Mucosa of gallbladder (tissue), 1 donor: ENCODE results near the gene SH3PXD2A. TPM values are rescaled to one million over a fixed set of nuclear protein-coding genes. Genes with fewer than 3 reads are reported as not detected.
"Not testable (repeated sequence)": the region's sequence is repeated elsewhere in the genome, so short reads cannot be mapped to it uniquely, and the experiment has no call there.

Experiments used
- DNase-seq: peaks from one replicate; pipeline ENCODE4 v3.0.0-alpha.2; 2020; ENCODE audit warnings: low spot score
- total RNA-seq: library from RNA; stranded (reverse); gene quantifications from one replicate; pipeline ENCODE4 v1.2.1, GENCODE V29; 2021
- donor health status: DM: no; HTN: no; CAD: no.

Gene SH3PXD2A
- total RNA-seq, 1 donor from 2014 or later, result 62.3 TPM

- DNase-seq, result no peak
Observed at GRCh38 chr10:103747193-103747865, 108.0 kb downstream of the SH3PXD2A start.

GRCh38 chr10:103746598-103746997 is 108.8 kb downstream of the SH3PXD2A start:
- DNase-seq, result no peak

GRCh38 chr10:103745341-103746247 is 109.8 kb downstream of the SH3PXD2A start:
- no peak for DNase-seq

- no peak for DNase-seq
Observed at GRCh38 chr10:103742824-103743223, 112.6 kb downstream of the SH3PXD2A start.

- DNase-seq, result no peak
Observed at GRCh38 chr10:103740611-103741010, 114.8 kb downstream of the SH3PXD2A start.

GRCh38 chr10:103739039-103739764 is 116.2 kb downstream of the SH3PXD2A start:
- peak; percentile 61 for DNase-seq

GRCh38 chr10:103737735-103738367 is 117.5 kb downstream of the SH3PXD2A start:
- no peak for DNase-seq

GRCh38 chr10:103736763-103737162 is 118.6 kb downstream of the SH3PXD2A start:
- DNase-seq, result no peak

- peak; percentile 82 for DNase-seq
Observed at GRCh38 chr10:103736044-103736443, 119.3 kb downstream of the SH3PXD2A start.

- DNase-seq, result no peak
Observed at GRCh38 chr10:103734731-103735130, 120.6 kb downstream of the SH3PXD2A start.

GRCh38 chr10:103733045-103733419 is 122.3 kb downstream of the SH3PXD2A start:
- DNase-seq, result no peak

- DNase-seq, result no peak
Observed at GRCh38 chr10:103732339-103733044, 122.9 kb downstream of the SH3PXD2A start.

GRCh38 chr10:103731609-103732270 is 123.6 kb downstream of the SH3PXD2A start:
- no peak for DNase-seq

- not testable (repeated sequence) for DNase-seq
Observed at GRCh38 chr10:103731026-103731425, 124.3 kb downstream of the SH3PXD2A start.

GRCh38 chr10:103729851-103730250 is 125.5 kb downstream of the SH3PXD2A start:
- DNase-seq, result no peak

GRCh38 chr10:103727991-103728689 is 127.2 kb downstream of the SH3PXD2A start:
- DNase-seq, result no peak

GRCh38 chr10:103727546-103727963 is 127.8 kb downstream of the SH3PXD2A start:
- DNase-seq, result no peak

GRCh38 chr10:103726637-103727036 is 128.7 kb downstream of the SH3PXD2A start:
- DNase-seq, result no peak

- DNase-seq, result no peak
Observed at GRCh38 chr10:103725242-103725641, 130.1 kb downstream of the SH3PXD2A start.

- no peak for DNase-seq
Observed at GRCh38 chr10:103724771-103725170, 130.6 kb downstream of the SH3PXD2A start.
